Memory B cell (primary cell): Measurements from ENCODE around the gene VKORC1.

Experiments used
- ATAC-seq: fragments of 150-1000 bp; cut with Tn5 transposase; 2 replicates; pipeline ENCODE4 v1.10.0; 2021; ENCODE audit warnings: low read depth, mild to moderate bottlenecking, moderate library complexity
- DNase-seq, 2 donors: peaks; one replicate each; pipeline ENCODE4 v3.0.0; 2022; ENCODE audit warnings: low spot score in 2 of 2
- H3K27ac Mint-ChIP-seq: one replicate; pipeline ENCODE4 v1.8.0; 2022; ENCODE audit warnings: mild to moderate bottlenecking, moderate library complexity, mixed read lengths
- H3K27me3 Mint-ChIP-seq: one replicate; pipeline ENCODE4 v1.8.0; 2022; ENCODE audit warnings: mixed read lengths
- H3K36me3 Mint-ChIP-seq: one replicate; pipeline ENCODE4 v1.8.0; 2022; ENCODE audit warnings: mild to moderate bottlenecking, mixed read lengths
- H3K4me1 Mint-ChIP-seq: one replicate; pipeline ENCODE4 v1.8.0; 2022; ENCODE audit warnings: mixed read lengths
- H3K4me3 Mint-ChIP-seq: one replicate; pipeline ENCODE4 v1.8.0; 2022; ENCODE audit warnings: mild to moderate bottlenecking, moderate library complexity, mixed read lengths
- H3K9me3 Mint-ChIP-seq: one replicate; pipeline ENCODE4 v1.8.0; 2022; ENCODE audit warnings: mixed read lengths

Gene VKORC1

GRCh38 chr16:31117384-31118222 is 23.0 kb upstream of the VKORC1 start, which contains the start of gene KAT8:
KAT8 (plus strand) TSS chr16:31117664; CDS start chr16:31117682, 18 bp downstream.
- ATAC-seq (peak; percentile 90), DNase-seq (peak; percentile 94 to 97)
- peak within 1 kb of the TSS; percentile 70 for H3K27ac Mint-ChIP-seq
- H3K9me3 Mint-ChIP-seq: no peaks in the 10 kb centered on the region
- H3K27me3 Mint-ChIP-seq: no peaks in the 10 kb centered on the region
- peak within 1 kb of the TSS; percentile 71 for H3K4me3 Mint-ChIP-seq
- peaks cover 18% of the 10 kb centered on the region for H3K36me3 Mint-ChIP-seq
- peaks cover 11% of the 10 kb centered on the region for H3K4me1 Mint-ChIP-seq

- no peaks in the 10 kb centered on the region for H3K27me3 Mint-ChIP-seq
- ATAC-seq: no peak
- H3K27ac Mint-ChIP-seq: peak overlapping the region; percentile 50
- peaks cover 13% of the 10 kb centered on the region for H3K4me1 Mint-ChIP-seq
- no peak for DNase-seq
- H3K9me3 Mint-ChIP-seq: no peaks in the 10 kb centered on the region
- H3K36me3 Mint-ChIP-seq: peaks cover 4% of the 10 kb centered on the region
- no peak overlapping the region for H3K4me3 Mint-ChIP-seq
These were observed 19.9 kb upstream of the VKORC1 start for GRCh38 chr16:31114468-31114867.

- H3K27ac Mint-ChIP-seq: peak overlapping the region; percentile 69
These were observed 18.8 kb upstream of the VKORC1 start for GRCh38 chr16:31113121-31114120.

GRCh38 chr16:31112711-31113110 is 18.1 kb upstream of the VKORC1 start:
- Mint-ChIP-seq H3K9me3 (no peaks in the 10 kb centered on the region), H3K27ac (peak overlapping the region; percentile 69), H3K4me3 (no peak overlapping the region), H3K27me3 (no peaks in the 10 kb centered on the region), H3K36me3 (peaks cover 3% of the 10 kb centered on the region), H3K4me1 (peaks cover 14% of the 10 kb centered on the region)
- no peak for DNase-seq
- no peak for ATAC-seq

More at GRCh38 chr16:31113121-31114120, 18.8 kb upstream of the VKORC1 start:
- peaks cover 14% of the 10 kb centered on the region for H3K4me1 Mint-ChIP-seq
- H3K27me3 Mint-ChIP-seq: no peaks in the 10 kb centered on the region
- DNase-seq (no peak), ATAC-seq (no peak)
- no peaks in the 10 kb centered on the region for H3K9me3 Mint-ChIP-seq
- peaks cover 3% of the 10 kb centered on the region for H3K36me3 Mint-ChIP-seq
- no peak overlapping the region for H3K4me3 Mint-ChIP-seq

- H3K36me3 Mint-ChIP-seq: peaks cover 3% of the 10 kb centered on the region
- ATAC-seq: no peak
- no peaks in the 10 kb centered on the region for H3K9me3 Mint-ChIP-seq
- no peak overlapping the region for H3K27ac Mint-ChIP-seq
- peaks cover 16% of the 10 kb centered on the region for H3K4me1 Mint-ChIP-seq
- no peaks in the 10 kb centered on the region for H3K27me3 Mint-ChIP-seq
- no peak for DNase-seq
- no peak overlapping the region for H3K4me3 Mint-ChIP-seq
These were observed 17.4 kb upstream of the VKORC1 start for GRCh38 chr16:31111881-31112466.

GRCh38 chr16:31110106-31111034 is 15.8 kb upstream of the VKORC1 start:
- H3K9me3 Mint-ChIP-seq: no peaks in the 10 kb centered on the region
- peaks cover 20% of the 10 kb centered on the region for H3K4me1 Mint-ChIP-seq
- no peak for ATAC-seq
- H3K27me3 Mint-ChIP-seq: no peaks in the 10 kb centered on the region
- no peak for DNase-seq
- H3K27ac Mint-ChIP-seq: no peak overlapping the region
- H3K36me3 Mint-ChIP-seq: peaks cover 3% of the 10 kb centered on the region
- H3K4me3 Mint-ChIP-seq: peak overlapping the region; percentile 41

- H3K4me3 Mint-ChIP-seq: peak overlapping the region; percentile 79
- no peak for DNase-seq
- no peaks in the 10 kb centered on the region for H3K27me3 Mint-ChIP-seq
- no peaks in the 10 kb centered on the region for H3K9me3 Mint-ChIP-seq
- no peak for ATAC-seq
- H3K27ac Mint-ChIP-seq: no peak overlapping the region
- H3K36me3 Mint-ChIP-seq: peaks cover 3% of the 10 kb centered on the region
- H3K4me1 Mint-ChIP-seq: peaks cover 18% of the 10 kb centered on the region
These were observed 15.0 kb upstream of the VKORC1 start for GRCh38 chr16:31109622-31110021.

- ATAC-seq: no peak
- H3K36me3 Mint-ChIP-seq: peaks cover 3% of the 10 kb centered on the region
These were observed 14.4 kb upstream of the VKORC1 start for GRCh38 chr16:31108794-31109558.

GRCh38 chr16:31108035-31108793 is 13.6 kb upstream of the VKORC1 start, which contains the start of gene BCKDK:
BCKDK (plus strand) TSS chr16:31108386; CDS start chr16:31109224, 838 bp downstream.
- DNase-seq: peak; percentile 38 to 56
- Mint-ChIP-seq H3K27me3 (no peaks in the 10 kb centered on the region), H3K36me3 (peaks cover 4% of the 10 kb centered on the region), H3K4me1 (peaks cover 18% of the 10 kb centered on the region), H3K4me3 (peak within 1 kb of the TSS; percentile 89), H3K9me3 (no peaks in the 10 kb centered on the region), H3K27ac (peak within 1 kb of the TSS; percentile 73)
- peak; percentile 82 for ATAC-seq

More at GRCh38 chr16:31108794-31109558, 14.4 kb upstream of the VKORC1 start:
- no peaks in the 10 kb centered on the region for H3K27me3 Mint-ChIP-seq
- H3K4me1 Mint-ChIP-seq: peaks cover 18% of the 10 kb centered on the region
- H3K4me3 Mint-ChIP-seq: peak overlapping the region; percentile 79
- no peak for DNase-seq
- no peaks in the 10 kb centered on the region for H3K9me3 Mint-ChIP-seq
- no peak overlapping the region for H3K27ac Mint-ChIP-seq

GRCh38 chr16:31107465-31107867 is 12.9 kb upstream of the VKORC1 start:
- H3K4me3 Mint-ChIP-seq: peak overlapping the region; percentile 89
- ATAC-seq (no peak), DNase-seq (no peak)
- peaks cover 18% of the 10 kb centered on the region for H3K4me1 Mint-ChIP-seq
- no peak overlapping the region for H3K27ac Mint-ChIP-seq
- H3K36me3 Mint-ChIP-seq: peaks cover 4% of the 10 kb centered on the region
- no peaks in the 10 kb centered on the region for H3K9me3 Mint-ChIP-seq
- no peaks in the 10 kb centered on the region for H3K27me3 Mint-ChIP-seq

GRCh38 chr16:31106509-31107464 is 12.2 kb upstream of the VKORC1 start:
- peak overlapping the region; percentile 89 for H3K4me3 Mint-ChIP-seq
- no peak for ATAC-seq
- no peak overlapping the region for H3K27ac Mint-ChIP-seq
- H3K9me3 Mint-ChIP-seq: no peaks in the 10 kb centered on the region
- H3K27me3 Mint-ChIP-seq: no peaks in the 10 kb centered on the region
- peaks cover 4% of the 10 kb centered on the region for H3K36me3 Mint-ChIP-seq
- peaks cover 18% of the 10 kb centered on the region for H3K4me1 Mint-ChIP-seq
- DNase-seq: no peak
